GM18951 (cell line): ENCODE data around the gene NBPF4.

ENCODE experiments used
- POLR2A ChIP-seq: IDR thresholded peaks from 4 replicates; pipeline ENCODE4 v1.6.1; 2011; ENCODE audit warnings: mild to moderate bottlenecking; ENCODE audit not compliant: insufficient read length, insufficient read depth; ENCODE audit errors: extremely low read depth
- in situ Hi-C: fragments of 300-500 bp; cut with MboI; formaldehyde crosslinking; loops from one replicate; pipeline ENCODE4 v1.12.0; 2022; ENCODE audit warnings: low sequenced_read_pairs, mixed read lengths, inconsistent platforms; ENCODE audit not compliant: unreplicated experiment

NBPF4 gene

GRCh38 chr1:108190686-108191416, 53.0 kb downstream of the NBPF4 start:
- no peak for TF ChIP-seq POLR2A
- in situ Hi-C loops = no loop called here

- no peak for TF ChIP-seq POLR2A
- in situ Hi-C loops = no loop called here
Observed at GRCh38 chr1:108190001-108190634, 53.8 kb downstream of the NBPF4 start.

- in situ Hi-C loops = no loop called here
Observed at GRCh38 chr1:108188801-108189200, 55.1 kb downstream of the NBPF4 start.

GRCh38 chr1:108182959-108183700, 60.7 kb downstream of the NBPF4 start:
- in situ Hi-C loops = no loop called here
- TF ChIP-seq POLR2A = no peak

More at GRCh38 chr1:108188801-108189200, 55.1 kb downstream of the NBPF4 start:
- TF ChIP-seq POLR2A = no peak

- TF ChIP-seq POLR2A = no peak
- in situ Hi-C loops = no loop called here
Observed at GRCh38 chr1:108179018-108179417, 64.9 kb downstream of the NBPF4 start.
